Coronary artery (tissue), 2 donors: ENCODE results near the gene KLHL30.

Source experiments
- DNase-seq: peaks from one replicate; pipeline ENCODE4 v3.0.0-alpha.2; 2017; ENCODE audit warnings: low spot score
- H3K27ac ChIP-seq, 2 donors: fragments of 200-600 bp; sonication (generic); one replicate each; pipeline ENCODE4 v1.5.1; 2016 to 2019
- H3K4me3 ChIP-seq: fragments of 200-600 bp; sonication (generic); 2 replicates; pipeline ENCODE4 v1.5.1; 2016; ENCODE audit warnings: mild to moderate bottlenecking, moderate library complexity
- CTCF ChIP-seq: fragments of 200-600 bp; sonication (generic); IDR thresholded peaks from one replicate; pipeline ENCODE4 v1.5.1; 2019; ENCODE audit warnings: antibody characterized with exemption

Gene KLHL30

DNA sequence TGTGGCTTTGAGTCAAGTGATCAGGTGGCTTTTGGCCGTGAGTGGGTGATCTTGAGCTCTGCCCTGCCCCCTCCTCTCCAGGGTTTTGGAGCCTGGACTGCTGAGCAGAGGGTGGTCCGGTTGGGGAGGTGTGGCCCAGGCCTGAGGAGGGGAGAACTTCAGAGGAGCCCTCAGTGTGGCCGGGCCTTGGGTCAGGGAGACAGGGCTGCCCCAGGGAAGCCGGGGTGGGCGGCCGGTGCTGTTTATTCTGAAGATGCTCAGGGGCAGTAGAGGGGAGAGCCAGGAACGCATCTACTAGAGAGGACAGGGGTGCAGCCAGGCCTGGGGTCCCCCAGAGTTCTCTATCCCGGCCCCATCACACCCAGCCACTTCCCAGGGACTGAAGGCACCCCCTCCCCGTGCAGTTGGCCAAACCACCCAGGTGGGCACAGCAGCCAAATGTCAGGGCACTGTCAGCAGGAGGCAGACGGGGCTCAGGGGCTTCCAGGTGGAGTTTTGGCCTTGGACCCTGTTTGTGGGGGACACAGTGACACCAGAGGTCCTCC is 21.3 kb downstream of the KLHL30 start:
- no peak for DNase-seq
- TF ChIP-seq CTCF, result no peak
- Histone ChIP-seq H3K4me3 (peak overlapping the region; percentile 65), H3K27ac (no peak overlapping the region)

DNA sequence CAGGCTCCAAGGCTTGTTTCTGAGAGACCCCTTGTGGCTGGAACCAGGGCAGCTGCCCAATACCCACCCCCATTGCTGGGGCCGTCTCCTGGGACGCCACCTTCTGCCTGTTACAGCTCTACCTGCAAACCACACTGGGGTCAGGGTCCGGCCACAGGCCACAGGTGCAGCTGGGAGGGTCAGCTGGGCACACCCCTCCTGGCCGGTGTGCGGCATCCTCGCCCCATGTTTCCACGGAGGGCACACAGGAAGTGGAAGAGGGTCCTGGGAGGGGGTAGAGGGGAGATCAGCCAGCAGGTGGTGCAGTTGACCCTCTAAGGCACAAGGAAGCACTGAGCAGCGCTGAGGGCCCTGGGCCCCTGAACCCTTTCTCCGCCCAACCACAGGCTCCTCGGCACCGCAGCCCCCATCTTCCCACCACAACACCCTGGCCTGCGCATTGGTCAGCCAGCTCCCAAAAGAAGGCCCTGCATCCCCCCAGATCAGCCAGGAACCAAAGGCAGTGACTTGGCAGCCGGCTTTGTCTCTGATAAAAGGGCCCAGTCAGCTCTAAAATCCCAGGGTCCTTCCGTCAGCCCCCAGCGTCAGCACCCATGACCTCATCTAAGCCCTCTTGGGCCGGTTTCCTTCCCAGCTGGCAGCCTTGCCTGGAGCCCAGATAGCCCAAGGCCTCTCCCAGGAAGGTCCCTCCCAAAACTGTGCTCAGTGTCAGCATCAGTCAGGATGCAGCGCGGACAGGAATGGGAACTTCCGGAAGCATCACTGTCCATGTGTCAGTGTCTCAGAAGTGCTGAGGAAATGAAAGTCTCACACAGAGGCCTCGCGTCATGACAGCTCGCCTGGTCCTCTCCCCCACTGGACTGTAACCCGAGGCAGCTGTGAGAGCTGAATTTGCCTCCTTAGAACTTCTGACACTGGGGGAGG is 22.0 kb downstream of the KLHL30 start:
- TF ChIP-seq CTCF, result no peak

GRCh38 chr2:238161291-238162051 is 23.0 kb downstream of the KLHL30 start:
- no peak overlapping the region for H3K4me3 ChIP-seq
- no peak for DNase-seq
- no peak for TF ChIP-seq CTCF
- H3K27ac ChIP-seq, result no peak overlapping the region

More for the DNA sequence above, 22.0 kb downstream of the KLHL30 start:
- DNase-seq, result no peak
- no peak overlapping the region for H3K4me3 ChIP-seq
- H3K27ac ChIP-seq, result no peak overlapping the region

GRCh38 chr2:238162251-238162845 is 23.9 kb downstream of the KLHL30 start:
- DNase-seq, result no peak
- no peak overlapping the region for H3K4me3 ChIP-seq
- no peak for TF ChIP-seq CTCF
- no peak overlapping the region for H3K27ac ChIP-seq

DNA sequence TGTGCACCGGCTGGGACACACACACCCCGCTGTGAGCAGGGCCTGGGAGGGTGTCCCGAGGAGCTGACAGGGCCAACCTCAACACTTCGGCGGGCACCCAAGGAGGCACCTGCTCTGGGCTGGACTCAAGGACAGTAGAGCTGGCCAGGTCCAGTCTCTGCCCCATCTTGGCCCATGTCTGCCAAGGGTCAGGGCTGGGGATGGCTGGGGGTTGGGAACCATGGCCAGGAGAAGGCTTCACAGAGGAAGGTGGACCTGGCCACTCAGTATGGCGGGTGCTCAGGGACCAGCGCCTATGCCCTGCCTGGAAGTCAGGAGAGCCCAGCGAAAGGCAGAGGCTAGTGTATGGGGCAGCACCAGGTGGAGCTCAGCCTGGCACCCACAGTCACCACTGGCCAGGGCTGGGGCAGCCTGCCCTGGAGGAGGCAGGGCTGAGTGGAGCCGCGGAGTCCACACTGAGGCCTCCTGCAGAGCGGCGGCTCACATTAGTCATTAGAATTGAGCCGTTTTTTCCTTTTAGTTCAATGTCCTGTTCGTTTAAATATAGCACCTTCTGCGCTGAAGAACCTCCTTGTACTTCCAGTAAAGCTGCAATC is 24.5 kb downstream of the KLHL30 start:
- no peak overlapping the region for H3K4me3 ChIP-seq
- TF ChIP-seq CTCF, result no peak
- DNase-seq, result no peak
- H3K27ac ChIP-seq, result no peak overlapping the region

GRCh38 chr2:238163481-238164198 is 25.2 kb downstream of the KLHL30 start:
- no peak for DNase-seq
- peak overlapping the region; percentile 59 for H3K4me3 ChIP-seq
- TF ChIP-seq CTCF, result no peak
- H3K27ac ChIP-seq, result no peak overlapping the region
